AG04450 (cell line): ENCODE results near the gene SV2B. TPM values are rescaled to one million over a fixed set of nuclear protein-coding genes. Genes with fewer than 3 reads are reported as not detected.

Source experiments
- CTCF ChIA-PET: fragments of 300-600, 350-600 bp; formaldehyde crosslinking; extraction: SDS; loops from one replicate; lab custom pipeline; 2022; ENCODE audit warnings: antibody characterized with exemption, inconsistent platforms; lab: Charles Lee
- POLR2A ChIA-PET: fragments of 350-600 bp; formaldehyde crosslinking; extraction: SDS; loops from one replicate; lab custom pipeline; 2021; ENCODE audit warnings: antibody characterized with exemption, inconsistent platforms; lab: Yijun Ruan, JAX
- DNase-seq: peaks from one replicate; pipeline ENCODE4 v3.0.0-alpha.2; 2011; ENCODE audit warnings: low read depth, low spot score
- H3K27ac ChIP-seq: one replicate; pipeline ENCODE4 v1.5.1; 2012; ENCODE audit warnings: low read depth, low read length, control low read depth
- H3K27me3 ChIP-seq: one replicate; pipeline ENCODE4 v1.6.0; 2012; ENCODE audit warnings: low read length; ENCODE audit not compliant: control insufficient read depth, insufficient read depth
- H3K4me3 ChIP-seq: 2 replicates; pipeline ENCODE4 v1.5.1; 2011; ENCODE audit warnings: mild to moderate bottlenecking, low read depth, low read length, control low read depth
- H3K9me3 ChIP-seq: 2 replicates; pipeline ENCODE4 v1.5.1; 2012; ENCODE audit warnings: low read length; ENCODE audit not compliant: control insufficient read depth, insufficient read depth
- polyA plus RNA-seq: library from polyadenylated mRNA; depleted of rRNA; stranded (reverse); fragments of >200 nt; gene quantifications from 2 replicates; pipeline ENCODE4 v1.2.3, GENCODE V29; 2011
- TF ChIP-seq, protein P1 (sequence below): IDR thresholded peaks from 2 replicates; pipeline ENCODE4 v1.5.1; 2011; ENCODE audit warnings: low read depth, low read length, control low read depth, inconsistent platforms

The SV2B gene
- polyA plus RNA-seq, 1 experiment = not detected

DNA sequence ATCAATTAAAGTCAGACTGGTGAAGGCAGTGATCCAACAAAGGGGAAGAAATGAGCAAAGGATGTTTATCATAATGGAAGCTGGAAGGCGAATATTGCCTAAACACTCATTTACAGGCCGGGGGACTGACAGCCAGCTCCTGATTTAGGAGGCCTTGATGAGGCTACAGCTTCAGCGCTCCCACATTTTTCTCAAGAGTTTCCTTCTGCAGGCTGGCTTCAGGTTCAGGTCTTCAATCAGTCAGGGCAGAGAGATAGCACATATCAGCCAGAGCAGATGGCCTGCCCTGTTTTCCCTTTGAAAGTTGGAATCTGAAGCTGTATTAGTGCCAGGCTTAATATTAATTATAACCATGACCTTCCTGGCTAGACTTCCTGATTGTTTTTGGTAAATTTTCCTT, 218.9 kb downstream of the SV2B start:
- no peak overlapping the region for H3K4me3 ChIP-seq
- no peaks in the 10 kb centered on the region for H3K27me3 ChIP-seq
- H3K27ac ChIP-seq = no peak overlapping the region
- POLR2A ChIA-PET = no interaction called here
- CTCF ChIA-PET = interaction anchor here (0.5 kb wide), 1 partner anchor 16 kb away, joined by 3 read pairs; no protein-coding TSS in a partner anchor
- no peak for DNase-seq
- no peaks in the 10 kb centered on the region for H3K9me3 ChIP-seq
- TF ChIP-seq, protein P1, sequence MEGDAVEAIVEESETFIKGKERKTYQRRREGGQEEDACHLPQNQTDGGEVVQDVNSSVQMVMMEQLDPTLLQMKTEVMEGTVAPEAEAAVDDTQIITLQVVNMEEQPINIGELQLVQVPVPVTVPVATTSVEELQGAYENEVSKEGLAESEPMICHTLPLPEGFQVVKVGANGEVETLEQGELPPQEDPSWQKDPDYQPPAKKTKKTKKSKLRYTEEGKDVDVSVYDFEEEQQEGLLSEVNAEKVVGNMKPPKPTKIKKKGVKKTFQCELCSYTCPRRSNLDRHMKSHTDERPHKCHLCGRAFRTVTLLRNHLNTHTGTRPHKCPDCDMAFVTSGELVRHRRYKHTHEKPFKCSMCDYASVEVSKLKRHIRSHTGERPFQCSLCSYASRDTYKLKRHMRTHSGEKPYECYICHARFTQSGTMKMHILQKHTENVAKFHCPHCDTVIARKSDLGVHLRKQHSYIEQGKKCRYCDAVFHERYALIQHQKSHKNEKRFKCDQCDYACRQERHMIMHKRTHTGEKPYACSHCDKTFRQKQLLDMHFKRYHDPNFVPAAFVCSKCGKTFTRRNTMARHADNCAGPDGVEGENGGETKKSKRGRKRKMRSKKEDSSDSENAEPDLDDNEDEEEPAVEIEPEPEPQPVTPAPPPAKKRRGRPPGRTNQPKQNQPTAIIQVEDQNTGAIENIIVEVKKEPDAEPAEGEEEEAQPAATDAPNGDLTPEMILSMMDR = no peak

DNA sequence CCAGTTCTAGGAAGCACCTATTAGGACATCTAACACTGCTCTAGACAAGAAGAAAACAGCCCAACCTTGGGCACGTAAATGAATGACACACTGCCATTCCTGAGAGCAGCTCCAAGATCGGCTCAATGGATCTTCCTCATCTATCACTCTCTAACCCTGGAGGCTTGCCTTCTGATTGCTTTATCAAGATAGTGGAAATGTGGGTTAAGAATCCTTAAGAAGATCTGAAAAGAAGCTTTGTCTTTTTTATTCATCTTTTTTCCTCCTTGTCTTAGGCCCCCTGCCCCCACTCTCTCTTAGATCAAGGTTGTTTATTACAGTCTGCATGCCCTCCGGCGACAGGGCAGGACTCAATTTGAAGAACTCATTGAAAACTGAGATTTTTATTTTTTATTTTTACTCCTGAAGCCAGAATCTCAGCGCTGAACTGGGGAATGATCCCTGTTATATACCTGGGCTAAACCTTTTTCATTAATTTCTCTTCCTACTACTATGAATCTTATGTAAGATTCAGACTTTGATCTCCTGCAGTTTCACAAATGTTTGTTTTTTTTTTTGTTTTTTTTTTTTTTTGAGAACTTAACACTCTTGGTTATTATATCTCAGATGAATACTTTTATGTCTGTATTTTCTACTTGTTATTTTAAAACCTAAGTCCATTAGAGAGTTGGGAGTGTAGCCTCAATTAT, 219.5 kb downstream of the SV2B start:
- TF ChIP-seq, protein P1 = no peak
- ChIA-PET POLR2A (no interaction called here), CTCF (no interaction called here)
- DNase-seq = no peak
- no peak overlapping the region for H3K4me3 ChIP-seq
- no peaks in the 10 kb centered on the region for H3K27me3 ChIP-seq
- no peak overlapping the region for H3K27ac ChIP-seq
- H3K9me3 ChIP-seq = no peaks in the 10 kb centered on the region

DNA sequence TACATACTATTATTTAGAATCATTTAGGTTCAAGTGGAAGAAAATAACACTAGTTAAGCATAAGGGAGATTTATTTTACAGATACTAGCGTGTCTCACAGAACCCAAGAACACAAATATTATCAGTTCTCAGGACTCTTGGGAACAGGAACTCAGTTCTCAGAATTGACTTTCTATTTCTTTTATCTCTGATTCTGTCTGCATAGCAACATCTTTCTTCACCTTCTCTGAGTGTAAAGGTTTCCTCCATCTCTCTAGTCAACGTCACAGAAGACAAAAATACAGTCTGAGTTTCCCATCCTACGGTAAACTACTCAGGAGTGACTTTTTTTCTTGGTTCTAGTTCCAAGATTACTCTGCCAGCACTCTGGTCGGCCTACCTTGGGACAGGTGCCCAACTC, 220.0 kb downstream of the SV2B start:
- no peak for DNase-seq
- CTCF ChIA-PET = no interaction called here
- TF ChIP-seq, protein P1 = no peak
- POLR2A ChIA-PET = no interaction called here
- no peaks in the 10 kb centered on the region for H3K27me3 ChIP-seq
- no peaks in the 10 kb centered on the region for H3K9me3 ChIP-seq
- H3K4me3 ChIP-seq = no peak overlapping the region
- no peak overlapping the region for H3K27ac ChIP-seq

DNA sequence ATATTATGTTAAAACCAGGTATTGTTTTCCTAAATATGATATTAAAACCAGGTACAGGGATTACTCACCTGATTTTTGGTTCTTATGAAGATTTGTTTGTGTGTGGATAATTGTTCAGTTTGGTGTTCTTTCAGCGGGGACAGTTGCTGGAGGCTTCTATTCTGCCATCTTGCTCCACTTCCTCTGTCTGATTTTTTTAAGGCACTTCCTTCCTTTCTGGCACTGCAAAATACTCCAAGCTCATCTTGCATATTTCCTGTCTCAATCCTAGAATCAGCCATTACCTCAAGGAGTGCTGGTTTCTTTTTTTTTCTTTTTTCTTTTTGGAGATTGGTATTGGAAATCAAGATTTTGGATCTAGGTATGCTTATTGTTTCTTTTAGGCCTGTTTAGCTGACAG, 229.9 kb downstream of the SV2B start:
- Histone ChIP-seq H3K4me3 (no peak overlapping the region), H3K9me3 (no peaks in the 10 kb centered on the region), H3K27ac (no peak overlapping the region), H3K27me3 (no peaks in the 10 kb centered on the region)
- no peak for DNase-seq
- ChIA-PET CTCF (interaction anchor here (1.6 kb wide), 1 partner anchor 376 kb away, joined by 3 read pairs; no protein-coding TSS in a partner anchor), POLR2A (no interaction called here)
- TF ChIP-seq, protein P1 = no peak

GRCh38 chr15:91331581-91331980, 231.5 kb downstream of the SV2B start:
- ChIA-PET POLR2A (no interaction called here), CTCF (interaction anchor here (1.5 kb wide), 1 partner anchor 29 kb away, joined by 3 read pairs; no protein-coding TSS in a partner anchor)
- Histone ChIP-seq H3K4me3 (no peak overlapping the region), H3K27me3 (no peaks in the 10 kb centered on the region), H3K9me3 (no peaks in the 10 kb centered on the region), H3K27ac (no peak overlapping the region)
- no peak for DNase-seq
- TF ChIP-seq, protein P1 = no peak
